Activated naive CD8-positive, alpha-beta T cell treated with anti-CD3 and anti-CD28 coated beads, Interleukin-2, amount 50 U/mL, for 24 hours (primary cell): ENCODE data around the gene MPDU1.
A peak's percentile ranks its signal among the peaks of the same experiment; 100 is the strongest.

Experiments
- ATAC-seq: fragments of 150-1000 bp; cut with Tn5 transposase; one replicate; pipeline ENCODE4 v1.10.0; 2021
- DNase-seq: peaks from one replicate; pipeline ENCODE4 v3.0.0; 2021
- H3K27ac Mint-ChIP-seq: one replicate; pipeline ENCODE4 v1.8.0; 2021; ENCODE audit warnings: mild to moderate bottlenecking, mixed read lengths
- H3K27me3 Mint-ChIP-seq: one replicate; pipeline ENCODE4 v1.8.0; 2021; ENCODE audit warnings: mixed read lengths
- H3K36me3 Mint-ChIP-seq: one replicate; pipeline ENCODE4 v1.8.0; 2021; ENCODE audit warnings: low read depth, mixed read lengths
- H3K4me1 Mint-ChIP-seq: one replicate; pipeline ENCODE4 v1.8.0; 2021; ENCODE audit warnings: mixed read lengths
- H3K4me3 Mint-ChIP-seq: one replicate; pipeline ENCODE4 v1.8.0; 2021; ENCODE audit warnings: mild to moderate bottlenecking, moderate library complexity, mixed read lengths
- H3K9me3 Mint-ChIP-seq: one replicate; pipeline ENCODE4 v1.8.0; 2021; ENCODE audit warnings: mixed read lengths

MPDU1 gene

DNA sequence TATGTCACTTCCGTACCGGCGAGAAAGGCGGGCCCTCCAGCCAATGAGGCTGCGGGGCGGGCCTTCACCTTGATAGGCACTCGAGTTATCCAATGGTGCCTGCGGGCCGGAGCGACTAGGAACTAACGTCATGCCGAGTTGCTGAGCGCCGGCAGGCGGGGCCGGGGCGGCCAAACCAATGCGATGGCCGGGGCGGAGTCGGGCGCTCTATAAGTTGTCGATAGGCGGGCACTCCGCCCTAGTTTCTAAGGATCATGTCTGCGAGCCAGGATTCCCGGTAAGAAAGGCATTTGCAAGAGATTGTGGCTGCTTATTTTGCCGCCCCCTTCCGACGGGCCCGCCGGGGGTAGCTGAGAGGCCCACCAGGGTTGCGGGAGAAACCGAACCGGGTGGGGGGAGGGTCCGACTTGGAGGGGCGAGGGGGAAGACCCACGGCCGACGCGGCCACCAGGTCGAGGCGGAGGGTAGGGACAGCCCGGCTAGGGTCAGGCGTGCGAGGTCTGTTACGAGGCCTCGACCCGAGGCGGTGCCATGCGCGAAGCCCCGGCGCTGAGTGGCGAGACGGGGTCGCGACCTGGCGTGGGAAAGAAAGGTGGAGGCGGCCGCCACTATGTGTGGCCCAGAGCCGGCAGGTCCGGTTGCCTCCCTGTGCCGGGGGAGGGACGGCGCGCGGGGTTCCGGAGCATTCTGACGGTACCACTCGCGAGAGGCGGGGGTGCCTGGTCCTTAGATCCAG is 10.9 kb upstream of the MPDU1 start:
- peaks cover 53% of the 10 kb centered on the region for H3K4me1 Mint-ChIP-seq
- H3K27me3 Mint-ChIP-seq: peaks cover 6% of the 10 kb centered on the region
- ATAC-seq: peak; percentile 91
- DNase-seq: peak; percentile 100
- peak overlapping the region; percentile 91 for H3K4me3 Mint-ChIP-seq
- H3K36me3 Mint-ChIP-seq: peaks cover 74% of the 10 kb centered on the region
- no peaks in the 10 kb centered on the region for H3K9me3 Mint-ChIP-seq
- H3K27ac Mint-ChIP-seq: peak overlapping the region; percentile 100

DNA sequence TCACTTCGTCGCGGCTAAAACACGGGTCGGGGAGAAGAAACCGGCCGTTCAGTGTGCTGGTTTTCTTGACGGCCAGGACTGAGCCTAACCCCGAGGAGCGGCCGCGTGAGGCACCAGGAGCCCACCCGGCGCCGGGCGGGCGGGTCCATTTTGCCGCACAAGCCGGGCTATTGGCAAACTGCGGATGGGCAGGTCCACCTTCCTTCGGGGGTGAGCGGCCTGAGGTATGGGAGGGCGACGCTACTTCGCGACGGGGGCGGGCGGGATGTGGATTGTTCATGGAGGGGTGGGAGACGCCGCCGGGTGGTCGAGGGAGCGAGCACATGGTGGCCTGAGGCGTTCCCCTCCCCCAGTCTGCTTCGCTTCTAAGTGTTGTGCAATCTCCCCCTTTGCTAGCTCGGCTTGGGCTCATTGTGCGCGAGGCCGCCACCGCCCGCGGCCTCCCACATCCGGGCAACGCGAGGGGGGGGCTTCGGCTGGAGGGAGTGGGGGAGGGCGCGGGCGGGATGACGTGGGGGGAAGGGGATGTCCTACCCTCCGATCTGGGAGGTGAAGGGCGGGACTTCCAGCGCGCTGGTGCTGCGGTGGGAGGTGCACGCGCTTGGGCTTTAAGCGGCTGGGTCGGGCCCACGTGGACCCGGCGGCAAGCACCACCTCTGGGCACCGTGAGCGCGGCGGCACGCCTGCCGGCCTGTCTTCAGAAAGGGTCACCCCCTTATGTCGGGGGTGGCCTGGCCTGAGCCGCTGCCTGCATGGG is 10.2 kb upstream of the MPDU1 start:
- peaks cover 61% of the 10 kb centered on the region for H3K4me1 Mint-ChIP-seq
- peak overlapping the region; percentile 100 for H3K27ac Mint-ChIP-seq
- H3K36me3 Mint-ChIP-seq: peaks cover 81% of the 10 kb centered on the region
- no peaks in the 10 kb centered on the region for H3K9me3 Mint-ChIP-seq
- H3K27me3 Mint-ChIP-seq: peaks cover 6% of the 10 kb centered on the region
- peak overlapping the region; percentile 91 for H3K4me3 Mint-ChIP-seq
- DNase-seq (peak; percentile 90), ATAC-seq (peak; percentile 40)

DNA sequence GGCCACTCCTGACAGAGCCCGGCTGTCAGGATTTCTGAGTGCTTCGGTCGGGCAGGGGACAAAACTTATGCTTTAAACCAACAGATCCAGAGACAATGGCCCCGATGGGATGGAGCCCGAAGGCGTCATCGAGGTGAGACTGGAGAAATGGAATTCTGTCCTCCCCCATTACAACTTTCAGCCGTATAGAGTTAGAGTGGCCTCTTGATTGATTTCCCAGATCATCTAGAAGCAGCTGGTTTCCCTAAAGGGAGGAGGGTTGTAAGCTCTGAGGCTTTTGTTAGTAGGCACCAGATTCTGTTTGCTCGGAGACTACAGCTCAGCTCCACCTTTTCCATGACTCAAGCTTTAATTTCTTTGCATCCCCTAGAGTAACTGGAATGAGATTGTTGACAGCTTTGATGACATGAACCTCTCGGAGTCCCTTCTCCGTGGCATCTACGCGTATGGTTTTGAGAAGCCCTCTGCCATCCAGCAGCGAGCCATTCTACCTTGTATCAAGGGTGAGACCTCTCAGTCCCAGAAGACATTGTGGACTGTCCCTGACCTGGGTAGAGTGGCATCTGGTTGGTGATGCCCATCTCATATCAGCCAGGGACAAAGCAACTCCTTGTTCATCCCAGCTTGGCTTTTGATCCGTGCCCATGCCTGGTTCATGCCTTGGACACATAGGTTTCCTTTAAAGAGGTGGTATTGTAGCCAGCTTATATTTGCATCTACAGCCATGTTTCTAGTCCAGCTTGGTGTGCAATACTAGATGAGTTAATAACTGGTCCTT is 9.3 kb upstream of the MPDU1 start:
- Mint-ChIP-seq H3K36me3 (peaks cover 82% of the 10 kb centered on the region), H3K4me3 (peak overlapping the region; percentile 91), H3K27ac (peak overlapping the region; percentile 100), H3K9me3 (no peaks in the 10 kb centered on the region), H3K4me1 (peaks cover 70% of the 10 kb centered on the region), H3K27me3 (peaks cover 6% of the 10 kb centered on the region)
- ATAC-seq (no peak), DNase-seq (no peak)

DNA sequence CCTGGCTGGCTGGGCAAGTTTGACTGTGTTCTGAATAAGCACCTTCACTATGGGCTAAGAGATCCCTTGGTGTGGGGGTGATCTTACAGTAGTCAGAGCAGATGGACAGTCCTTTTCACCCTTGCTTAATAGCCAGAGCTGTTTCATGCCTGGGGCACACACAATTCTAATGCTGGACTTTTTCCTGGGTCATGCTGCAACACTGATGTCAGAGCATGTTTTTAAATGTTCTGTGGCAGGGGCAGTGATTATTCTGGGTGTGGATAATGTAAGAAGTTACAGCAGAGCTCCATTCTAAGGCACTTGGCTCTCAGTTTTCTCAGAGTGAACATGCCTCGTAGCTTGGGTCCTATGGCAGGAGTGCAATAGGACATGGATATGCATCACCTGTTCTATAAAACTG is 8.2 kb upstream of the MPDU1 start:
- Mint-ChIP-seq H3K27ac (peak overlapping the region; percentile 100), H3K4me3 (peak overlapping the region; percentile 91), H3K9me3 (no peaks in the 10 kb centered on the region), H3K4me1 (peaks cover 79% of the 10 kb centered on the region), H3K27me3 (peaks cover 6% of the 10 kb centered on the region), H3K36me3 (peaks cover 83% of the 10 kb centered on the region)
- DNase-seq: no peak
- no peak for ATAC-seq

DNA sequence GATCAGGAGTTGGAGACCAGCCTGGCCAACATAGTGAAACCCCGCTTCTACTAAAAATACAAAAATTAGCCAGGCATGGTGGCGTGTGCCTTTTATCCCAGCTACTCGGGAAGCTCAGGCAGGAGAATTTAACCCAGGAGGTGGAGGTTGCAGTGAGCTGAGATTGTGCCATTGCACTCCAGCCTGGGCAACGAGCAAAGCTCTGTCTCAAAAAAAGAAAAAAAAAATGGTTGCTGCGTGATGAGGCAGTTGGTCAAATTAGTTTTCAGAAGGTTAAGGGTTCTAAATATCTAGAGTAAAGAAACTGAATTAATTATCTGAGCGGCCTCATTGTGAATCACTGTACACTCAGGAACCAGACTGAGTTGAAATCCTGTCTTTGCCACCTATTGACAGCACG is 7.7 kb upstream of the MPDU1 start:
- Mint-ChIP-seq H3K27ac (peak overlapping the region; percentile 100), H3K4me1 (peaks cover 82% of the 10 kb centered on the region), H3K36me3 (peaks cover 80% of the 10 kb centered on the region), H3K27me3 (peaks cover 6% of the 10 kb centered on the region), H3K9me3 (no peaks in the 10 kb centered on the region), H3K4me3 (peak overlapping the region; percentile 91)
- no peak for DNase-seq
- no peak for ATAC-seq

DNA sequence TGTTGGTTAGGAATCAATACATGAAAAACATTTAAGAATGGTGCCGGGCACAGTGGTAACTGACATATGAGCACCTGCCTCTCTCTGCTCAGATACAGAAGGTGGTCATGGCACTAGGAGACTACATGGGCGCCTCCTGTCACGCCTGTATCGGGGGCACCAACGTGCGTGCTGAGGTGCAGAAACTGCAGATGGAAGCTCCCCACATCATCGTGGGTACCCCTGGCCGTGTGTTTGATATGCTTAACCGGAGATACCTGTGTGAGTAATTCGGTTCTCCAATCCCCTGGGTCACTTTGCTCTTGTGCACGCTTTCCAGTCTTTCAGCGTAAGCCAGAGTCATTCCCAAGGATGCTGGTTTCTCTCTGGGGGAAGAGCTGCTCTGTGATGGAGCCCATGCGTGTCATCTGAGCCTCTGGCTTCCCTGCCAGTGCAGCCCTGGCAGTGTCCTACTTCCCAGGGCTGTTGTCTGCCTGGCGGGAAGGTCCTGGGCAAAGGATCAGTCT is 7.2 kb upstream of the MPDU1 start:
- Mint-ChIP-seq H3K36me3 (peaks cover 76% of the 10 kb centered on the region), H3K9me3 (no peaks in the 10 kb centered on the region), H3K27me3 (peaks cover 6% of the 10 kb centered on the region), H3K4me1 (peaks cover 82% of the 10 kb centered on the region), H3K27ac (peak overlapping the region; percentile 100), H3K4me3 (peak overlapping the region; percentile 91)
- no peak for DNase-seq
- ATAC-seq: no peak

DNA sequence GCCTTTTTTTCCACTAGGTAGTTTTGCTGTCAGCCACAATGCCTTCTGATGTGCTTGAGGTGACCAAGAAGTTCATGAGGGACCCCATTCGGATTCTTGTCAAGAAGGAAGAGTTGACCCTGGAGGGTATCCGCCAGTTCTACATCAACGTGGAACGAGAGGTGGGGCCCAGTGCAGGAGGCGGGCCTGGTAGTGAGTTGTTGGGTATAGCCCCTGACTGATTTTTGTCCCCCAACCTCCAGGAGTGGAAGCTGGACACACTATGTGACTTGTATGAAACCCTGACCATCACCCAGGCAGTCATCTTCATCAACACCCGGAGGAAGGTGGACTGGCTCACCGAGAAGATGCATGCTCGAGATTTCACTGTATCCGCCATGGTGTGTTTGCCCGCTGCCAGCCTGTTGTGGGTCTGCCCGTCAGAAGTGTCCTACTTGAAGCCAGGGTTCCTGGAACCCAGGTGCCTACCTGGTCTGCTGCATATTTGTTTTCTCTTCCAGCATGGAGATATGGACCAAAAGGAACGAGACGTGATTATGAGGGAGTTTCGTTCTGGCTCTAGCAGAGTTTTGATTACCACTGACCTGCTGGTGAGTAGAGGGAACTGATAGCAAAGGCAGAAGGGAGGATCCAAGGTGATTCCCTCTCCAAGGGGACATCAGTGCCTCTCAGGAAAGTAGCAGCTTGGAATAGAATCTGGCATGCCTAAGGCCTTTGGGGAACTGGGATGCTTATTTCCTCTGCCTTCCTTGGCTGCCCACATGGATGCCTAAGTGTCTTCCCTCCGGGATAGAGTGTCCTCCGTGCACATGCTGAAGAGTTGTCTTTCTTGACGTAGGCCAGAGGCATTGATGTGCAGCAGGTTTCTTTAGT is 6.1 kb upstream of the MPDU1 start:
- Mint-ChIP-seq H3K27me3 (peaks cover 6% of the 10 kb centered on the region), H3K4me3 (peak overlapping the region; percentile 91), H3K36me3 (peaks cover 75% of the 10 kb centered on the region), H3K4me1 (peaks cover 90% of the 10 kb centered on the region), H3K9me3 (no peaks in the 10 kb centered on the region), H3K27ac (peak overlapping the region; percentile 100)
- DNase-seq (no peak), ATAC-seq (no peak)

DNA sequence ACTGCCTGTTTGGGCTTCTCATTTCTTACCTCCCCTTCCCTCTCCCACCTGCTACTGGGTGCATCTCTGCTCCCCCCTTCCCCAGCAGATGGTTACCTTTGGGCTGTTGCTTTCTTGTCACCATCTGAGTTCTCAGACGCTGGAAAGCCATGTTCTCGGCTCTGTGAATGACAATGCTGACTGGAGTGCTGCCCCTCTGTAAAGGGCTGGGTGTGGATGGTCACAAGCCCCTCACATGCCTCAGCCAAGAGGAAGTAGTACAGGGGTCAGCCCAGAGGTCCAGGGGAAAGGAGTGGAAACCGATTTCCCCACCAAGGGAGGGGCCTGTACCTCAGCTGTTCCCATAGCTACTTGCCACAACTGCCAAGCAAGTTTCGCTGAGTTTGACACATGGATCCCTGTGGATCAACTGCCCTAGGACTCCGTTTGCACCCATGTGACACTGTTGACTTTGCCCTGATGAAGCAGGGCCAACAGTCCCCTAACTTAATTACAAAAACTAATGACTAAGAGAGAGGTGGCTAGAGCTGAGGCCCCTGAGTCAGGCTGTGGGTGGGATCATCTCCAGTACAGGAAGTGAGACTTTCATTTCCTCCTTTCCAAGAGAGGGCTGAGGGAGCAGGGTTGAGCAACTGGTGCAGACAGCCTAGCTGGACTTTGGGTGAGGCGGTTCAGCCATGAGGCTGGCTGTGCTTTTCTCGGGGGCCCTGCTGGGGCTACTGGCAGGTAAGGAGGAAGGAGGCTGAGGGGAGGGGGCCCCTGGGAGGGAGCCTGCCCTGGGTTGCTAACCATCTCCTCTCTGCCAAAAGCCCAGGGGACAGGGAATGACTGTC is 4.4 kb upstream of the MPDU1 start, which contains the start of gene CD68:
TSS of gene CD68 (plus strand) at position 638 of the 833 bp plus-strand sequence. CDS start at position 678, 40 bp downstream.
- DNase-seq (peak; percentile 78), ATAC-seq (peak; percentile 76)
- peak within 1 kb of the TSS; percentile 91 for H3K4me3 Mint-ChIP-seq
- H3K36me3 Mint-ChIP-seq: peaks cover 63% of the 10 kb centered on the region
- H3K27ac Mint-ChIP-seq: peak within 1 kb of the TSS; percentile 100
- H3K9me3 Mint-ChIP-seq: no peaks in the 10 kb centered on the region
- H3K27me3 Mint-ChIP-seq: no peaks in the 10 kb centered on the region
- peaks cover 91% of the 10 kb centered on the region for H3K4me1 Mint-ChIP-seq

DNA sequence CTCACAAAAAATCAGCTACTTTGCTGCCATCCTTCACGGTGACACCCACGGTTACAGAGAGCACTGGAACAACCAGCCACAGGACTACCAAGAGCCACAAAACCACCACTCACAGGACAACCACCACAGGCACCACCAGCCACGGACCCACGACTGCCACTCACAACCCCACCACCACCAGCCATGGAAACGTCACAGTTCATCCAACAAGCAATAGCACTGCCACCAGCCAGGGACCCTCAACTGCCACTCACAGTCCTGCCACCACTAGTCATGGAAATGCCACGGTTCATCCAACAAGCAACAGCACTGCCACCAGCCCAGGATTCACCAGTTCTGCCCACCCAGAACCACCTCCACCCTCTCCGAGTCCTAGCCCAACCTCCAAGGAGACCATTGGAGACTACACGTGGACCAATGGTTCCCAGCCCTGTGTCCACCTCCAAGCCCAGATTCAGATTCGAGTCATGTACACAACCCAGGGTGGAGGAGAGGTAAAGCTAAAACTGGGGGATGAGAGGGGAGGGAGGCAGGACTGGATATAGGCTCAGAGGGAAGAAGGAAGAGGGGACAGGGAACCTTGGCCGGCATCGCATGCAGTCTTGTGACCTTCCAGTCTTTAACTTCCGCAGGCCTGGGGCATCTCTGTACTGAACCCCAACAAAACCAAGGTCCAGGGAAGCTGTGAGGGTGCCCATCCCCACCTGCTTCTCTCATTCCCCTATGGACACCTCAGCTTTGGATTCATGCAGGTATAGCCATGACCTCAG is 3.6 kb upstream of the MPDU1 start:
- Mint-ChIP-seq H3K4me3 (peak overlapping the region; percentile 69), H3K9me3 (no peaks in the 10 kb centered on the region), H3K27me3 (no peaks in the 10 kb centered on the region), H3K27ac (peak overlapping the region; percentile 100), H3K36me3 (peaks cover 60% of the 10 kb centered on the region), H3K4me1 (peaks cover 91% of the 10 kb centered on the region)
- ATAC-seq (no peak), DNase-seq (no peak)

DNA sequence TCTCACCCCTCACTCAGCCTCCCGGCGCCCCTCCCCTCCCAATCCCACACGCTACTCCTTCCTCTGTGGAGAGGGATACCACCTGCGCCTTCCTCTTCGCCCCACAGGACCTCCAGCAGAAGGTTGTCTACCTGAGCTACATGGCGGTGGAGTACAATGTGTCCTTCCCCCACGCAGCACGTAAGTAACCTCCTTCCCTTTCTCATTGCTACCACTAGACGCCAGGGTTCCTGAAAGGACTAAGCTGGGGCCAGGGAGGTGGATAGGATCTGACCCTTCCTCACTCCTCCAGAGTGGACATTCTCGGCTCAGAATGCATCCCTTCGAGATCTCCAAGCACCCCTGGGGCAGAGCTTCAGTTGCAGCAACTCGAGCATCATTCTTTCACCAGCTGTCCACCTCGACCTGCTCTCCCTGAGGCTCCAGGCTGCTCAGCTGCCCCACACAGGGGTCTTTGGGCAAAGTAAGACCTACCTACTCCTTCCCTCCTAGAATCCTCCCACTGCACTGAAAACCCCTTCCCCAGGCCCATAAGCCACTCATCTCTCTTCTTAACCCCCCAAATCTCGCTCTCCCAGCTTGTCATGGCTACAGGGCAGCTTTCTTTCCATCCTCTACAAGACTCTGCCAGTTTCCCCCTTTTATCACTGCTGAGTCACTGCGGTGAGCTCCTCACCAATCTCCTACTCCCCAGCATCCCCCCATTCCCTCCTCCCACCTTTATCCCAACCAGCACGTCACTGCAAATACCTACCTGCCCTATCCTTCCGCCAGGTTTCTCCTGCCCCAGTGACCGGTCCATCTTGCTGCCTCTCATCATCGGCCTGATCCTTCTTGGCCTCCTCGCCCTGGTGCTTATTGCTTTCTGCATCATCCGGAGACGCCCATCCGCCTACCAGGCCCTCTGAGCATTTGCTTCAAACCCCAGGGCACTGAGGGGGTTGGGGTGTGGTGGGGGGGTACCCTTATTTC is 2.8 kb upstream of the MPDU1 start:
- Mint-ChIP-seq H3K36me3 (peaks cover 56% of the 10 kb centered on the region), H3K9me3 (no peaks in the 10 kb centered on the region), H3K4me3 (peak overlapping the region; percentile 27), H3K27me3 (no peaks in the 10 kb centered on the region), H3K4me1 (peaks cover 89% of the 10 kb centered on the region), H3K27ac (peak overlapping the region; percentile 100)
- ATAC-seq: no peak
- no peak for DNase-seq

DNA sequence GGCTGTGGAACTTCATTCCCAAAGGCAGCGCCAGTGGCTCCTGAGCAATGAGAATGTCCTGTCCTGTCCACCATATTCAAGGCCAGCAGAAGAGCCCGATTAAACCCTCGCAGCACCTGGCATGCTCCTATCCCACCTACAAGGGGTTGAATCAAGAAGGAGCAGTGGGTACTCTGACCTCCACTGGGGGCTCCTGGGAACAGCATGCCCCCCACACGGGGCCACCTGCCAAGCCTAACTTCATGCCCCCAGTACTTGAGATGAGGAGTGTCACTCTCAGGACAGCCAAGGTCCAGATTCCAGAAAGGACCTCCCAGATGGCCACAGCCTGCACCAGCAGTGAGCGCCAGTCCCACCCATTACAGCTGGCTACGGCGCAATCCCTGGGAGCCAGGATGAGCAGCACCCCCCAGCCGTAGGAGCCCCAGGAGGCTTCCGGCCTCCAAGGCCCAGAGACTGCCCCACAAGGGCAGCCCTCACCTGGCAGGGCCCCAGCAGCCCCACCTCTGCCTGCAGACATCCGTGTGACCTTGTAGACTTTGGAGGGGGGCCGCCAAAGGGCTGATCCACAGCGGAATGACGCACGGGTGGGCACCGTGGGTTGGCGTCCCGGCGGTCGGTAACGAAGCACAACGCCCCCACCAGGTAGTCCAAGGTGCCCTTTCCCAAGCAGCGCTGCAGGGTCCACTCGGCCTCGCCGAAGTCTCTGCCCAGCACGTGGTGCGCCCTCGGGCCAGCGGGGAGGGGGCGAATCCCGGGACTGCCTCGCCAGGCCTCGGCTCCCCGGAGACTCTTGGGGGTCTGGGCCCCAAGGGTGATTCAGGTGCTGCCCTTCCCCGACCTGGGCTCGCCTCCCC is 1.0 kb upstream of the MPDU1 start:
- no peak for ATAC-seq

More for the DNA sequence above, 1.0 kb upstream of the MPDU1 start:
- H3K4me1 Mint-ChIP-seq: peaks cover 77% of the 10 kb centered on the region
- H3K4me3 Mint-ChIP-seq: peak overlapping the region; percentile 96
- no peaks in the 10 kb centered on the region for H3K27me3 Mint-ChIP-seq
- no peaks in the 10 kb centered on the region for H3K9me3 Mint-ChIP-seq
- H3K36me3 Mint-ChIP-seq: peaks cover 39% of the 10 kb centered on the region
- DNase-seq: no peak
- H3K27ac Mint-ChIP-seq: peak overlapping the region; percentile 100
